H9 (cell line): ENCODE results near the gene COL18A1. TPM values are rescaled to one million over a fixed set of nuclear protein-coding genes. Genes with fewer than 3 reads are reported as not detected.
A peak's percentile ranks its signal among the peaks of the same experiment; 100 is the strongest.

Source experiments
- DNase-seq: peaks from one replicate; pipeline ENCODE4 v3.0.0-alpha.2; 2017
- H2AFZ ChIP-seq: one replicate; pipeline ENCODE4 v1.6.1; 2013; ENCODE audit warnings: mild to moderate bottlenecking, low read length, control low read depth, moderate library complexity
- H2AK5ac ChIP-seq: 2 replicates; pipeline ENCODE4 v1.6.1; 2013; ENCODE audit warnings: low read length, control low read depth, mixed read lengths; ENCODE audit not compliant: insufficient read length
- H2BK120ac ChIP-seq: one replicate; pipeline ENCODE4 v1.6.1; 2013; ENCODE audit warnings: low read depth, mild to moderate bottlenecking, low read length, control low read depth, inconsistent platforms; ENCODE audit not compliant: poor library complexity, severe bottlenecking
- H2BK12ac ChIP-seq: 2 replicates; pipeline ENCODE4 v1.6.1; 2013; ENCODE audit warnings: low read length, control low read depth, mixed read lengths, low read depth; ENCODE audit not compliant: insufficient read length
- H2BK15ac ChIP-seq: 2 replicates; pipeline ENCODE4 v1.6.1; 2013; ENCODE audit warnings: low read depth, low read length, control low read depth
- H2BK20ac ChIP-seq: one replicate; pipeline ENCODE4 v1.6.1; 2013; ENCODE audit warnings: low read depth, mild to moderate bottlenecking, low read length, control low read depth, inconsistent platforms; ENCODE audit not compliant: poor library complexity, severe bottlenecking
- H2BK5ac ChIP-seq: 2 replicates; pipeline ENCODE4 v1.6.1; 2013; ENCODE audit warnings: low read length, control low read depth, mixed read lengths; ENCODE audit not compliant: insufficient read length
- H3K14ac ChIP-seq: 2 replicates; pipeline ENCODE4 v1.6.1; 2013; ENCODE audit warnings: low read length, control low read depth; ENCODE audit not compliant: insufficient read depth
- H3K18ac ChIP-seq: 2 replicates; pipeline ENCODE4 v1.6.1; 2013; ENCODE audit warnings: low read depth, mild to moderate bottlenecking, mixed read lengths, low read length, control low read depth; ENCODE audit not compliant: insufficient read length
- H3K23ac ChIP-seq: 2 replicates; pipeline ENCODE4 v1.6.1; 2013; ENCODE audit warnings: low read length, control low read depth, mixed read lengths, low read depth; ENCODE audit not compliant: insufficient read length
- H3K23me2 ChIP-seq: 2 replicates; pipeline ENCODE4 v1.6.1; 2013; ENCODE audit warnings: low read depth, mild to moderate bottlenecking, mixed read lengths, low read length, control low read depth; ENCODE audit not compliant: insufficient read length, poor library complexity, severe bottlenecking
- H3K27ac ChIP-seq: 2 replicates; pipeline ENCODE4 v1.5.1; 2013; ENCODE audit warnings: low read length, control low read depth, mixed read lengths, low read depth; ENCODE audit not compliant: insufficient read length
- H3K27me3 ChIP-seq: 2 replicates; pipeline ENCODE4 v1.6.1; 2013; ENCODE audit warnings: low read length, control low read depth, inconsistent platforms; ENCODE audit not compliant: insufficient read depth
- H3K4ac ChIP-seq: 2 replicates; pipeline ENCODE4 v1.6.1; 2013; ENCODE audit warnings: low read depth, mild to moderate bottlenecking, control low read depth, inconsistent platforms, low read length, moderate library complexity
- H3K4me1 ChIP-seq: 2 replicates; pipeline ENCODE4 v1.6.1; 2013; ENCODE audit warnings: low read length, control low read depth, inconsistent platforms; ENCODE audit not compliant: insufficient read depth
- H3K4me2 ChIP-seq: 2 replicates; pipeline ENCODE4 v1.6.1; 2013; ENCODE audit warnings: low read length, control low read depth, mixed read lengths; ENCODE audit not compliant: insufficient read length, insufficient read depth
- H3K56ac ChIP-seq: 2 replicates; pipeline ENCODE4 v1.6.1; 2013; ENCODE audit warnings: low read depth, mild to moderate bottlenecking, mixed read lengths, low read length, control low read depth; ENCODE audit not compliant: insufficient read length
- H3K79me1 ChIP-seq: 2 replicates; pipeline ENCODE4 v1.6.1; 2013; ENCODE audit warnings: low read depth, mild to moderate bottlenecking, moderate library complexity, low read length, control low read depth, inconsistent platforms; ENCODE audit not compliant: insufficient read depth, poor library complexity, severe bottlenecking
- H3K79me2 ChIP-seq: 2 replicates; pipeline ENCODE4 v1.6.1; 2013; ENCODE audit warnings: low read length, control low read depth, inconsistent platforms; ENCODE audit not compliant: insufficient read depth
- H3K9ac ChIP-seq: 2 replicates; pipeline ENCODE4 v1.6.1; 2013; ENCODE audit warnings: low read length, control low read depth, mixed read lengths; ENCODE audit not compliant: insufficient read length; ENCODE audit errors: extremely low read depth
- H3K9me3 ChIP-seq: one replicate; pipeline ENCODE4 v1.6.1; 2013; ENCODE audit warnings: low read depth, low read length, inconsistent platforms; ENCODE audit not compliant: control insufficient read depth
- H3T11ph ChIP-seq: one replicate; pipeline ENCODE4 v1.6.1; 2013; ENCODE audit warnings: mild to moderate bottlenecking, low read length, control low read depth, inconsistent platforms
- H4K20me1 ChIP-seq: one replicate; pipeline ENCODE4 v1.6.1; 2013; ENCODE audit not compliant: control insufficient read depth, insufficient read length, insufficient read depth
- H4K5ac ChIP-seq: 2 replicates; pipeline ENCODE4 v1.6.1; 2013; ENCODE audit warnings: low read depth, mild to moderate bottlenecking, mixed read lengths, low read length, control low read depth; ENCODE audit not compliant: insufficient read length
- H4K8ac ChIP-seq: replicated peaks from 2 replicates; pipeline ENCODE4 v1.6.1; 2013; ENCODE audit warnings: low read length, control low read depth, mixed read lengths, low read depth; ENCODE audit not compliant: insufficient read length
- H4K91ac ChIP-seq: 2 replicates; pipeline ENCODE4 v1.6.1; 2013; ENCODE audit warnings: low read depth, mild to moderate bottlenecking, moderate library complexity, mixed read lengths, low read length, control low read depth; ENCODE audit not compliant: insufficient read length
- H3K27ac Mint-ChIP-seq, 3 experiments: 2 replicates in 2 of 3; 3 replicates in 1 of 3; pipeline ENCODE4 v1.8.0; 2020 to 2021; ENCODE audit warnings: mixed read lengths in 3 of 3, mild to moderate bottlenecking in 1 of 3, moderate library complexity in 1 of 3
- H3K27me3 Mint-ChIP-seq: 2 replicates; pipeline ENCODE4 v1.8.0; 2021; ENCODE audit warnings: low read depth, mild to moderate bottlenecking, moderate library complexity, mixed read lengths
- H3K36me3 Mint-ChIP-seq, 3 experiments: 2 replicates in 2 of 3; 3 replicates in 1 of 3; pipeline ENCODE4 v1.8.0; 2020 to 2021; ENCODE audit warnings: low read depth in 3 of 3, mixed read lengths in 3 of 3; ENCODE audit not compliant: insufficient read depth in 1 of 3
- H3K4me1 Mint-ChIP-seq, 2 experiments: 2 replicates each; pipeline ENCODE4 v1.8.0; 2020; ENCODE audit warnings: mixed read lengths in 2 of 2
- H3K4me3 Mint-ChIP-seq, 2 experiments: 2 replicates in 1 of 2; 3 replicates in 1 of 2; pipeline ENCODE4 v1.8.0; 2020 to 2021; ENCODE audit warnings: mild to moderate bottlenecking in 2 of 2, mixed read lengths in 2 of 2, moderate library complexity in 1 of 2
- H3K9me3 Mint-ChIP-seq, 2 experiments: 2 replicates in 1 of 2; 3 replicates in 1 of 2; pipeline ENCODE4 v1.8.0; 2020; ENCODE audit warnings: mild to moderate bottlenecking in 2 of 2, mixed read lengths in 2 of 2, moderate library complexity in 1 of 2
- WGBS: extraction: QIAGEN DNeasy Blood & Tissue Kit; methylation state at CpG from one replicate; pipeline ENCODE4 v1.1.7; 2013; ENCODE audit warnings: missing lambda C conversion rate, low lambda C conversion rate, mixed read lengths; ENCODE audit not compliant: insufficient read length; ENCODE audit errors: extremely low coverage; 5-methylcytosine and 5-hydroxymethylcytosine counted together
- total RNA-seq: library from RNA; stranded (reverse); gene quantifications from 2 replicates; pipeline ENCODE4 v1.2.1, GENCODE V29; 2021
- TF ChIP-seq, protein P1 (sequence below): fragments of 200-600 bp; sonication (generic); conservative IDR thresholded peaks from 3 replicates; pipeline ENCODE4 v1.8.0; 2021; ENCODE audit warnings: antibody characterized with exemption, mild to moderate bottlenecking

COL18A1 gene
- total RNA-seq, 1 experiment from 2014 or later, result 232 TPM

DNA sequence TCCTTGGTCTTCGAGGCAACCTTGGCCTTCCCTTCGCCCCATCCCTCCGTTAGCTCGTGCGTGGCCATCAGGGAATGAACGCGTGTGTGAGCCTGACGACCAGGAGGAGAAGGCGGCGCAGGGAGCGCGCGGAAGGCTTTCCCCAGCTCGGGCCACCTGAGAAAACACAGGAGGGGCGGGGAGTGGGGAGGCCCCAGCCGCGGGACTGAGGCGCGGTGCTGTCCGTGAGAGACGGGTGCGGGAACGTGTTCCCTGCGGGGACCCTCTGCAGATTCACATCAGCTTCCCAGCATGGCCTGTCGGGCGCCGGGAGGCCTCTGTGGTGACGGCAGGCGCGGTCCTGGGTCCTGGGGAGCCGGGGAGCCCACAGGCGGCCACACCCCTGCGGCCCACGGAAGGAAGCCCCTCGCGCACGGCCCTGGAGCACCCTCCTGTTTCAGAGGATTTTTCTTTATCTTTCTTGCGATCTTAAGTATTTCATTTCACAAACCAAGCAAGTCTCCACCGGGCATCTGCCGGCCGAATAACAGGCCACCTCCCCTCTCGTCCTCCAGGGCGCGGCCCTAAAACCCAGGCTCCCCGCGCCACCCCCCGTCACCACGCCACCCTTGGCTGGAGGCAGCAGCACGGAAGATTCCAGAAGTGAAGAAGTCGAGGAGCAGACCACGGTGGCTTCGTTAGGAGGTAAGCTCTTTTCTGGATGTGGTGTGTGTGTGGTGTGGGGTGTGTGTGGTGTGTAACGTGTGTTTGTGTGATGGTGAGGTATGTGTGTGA, 71.0 kb downstream of the COL18A1 start:
- Histone ChIP-seq H3K23me2 (no peaks in the 10 kb centered on the region), H3K9ac (no peak overlapping the region), H2BK20ac (no peak overlapping the region), H4K5ac (no peak overlapping the region), H4K91ac (no peak overlapping the region), H3K56ac (no peak overlapping the region), H2BK120ac (no peak overlapping the region), H3K23ac (no peak overlapping the region), H3K4ac (no peak overlapping the region), H2BK5ac (no peak overlapping the region), H3T11ph (no peak overlapping the region), H4K20me1 (no peaks in the 10 kb centered on the region), H2BK12ac (no peak overlapping the region), H3K9me3 (no peaks in the 10 kb centered on the region), H3K18ac (no peak overlapping the region), H2AK5ac (no peak overlapping the region), H2AFZ (no peak overlapping the region), H4K8ac (no peak overlapping the region), H3K79me1 (peaks cover 7% of the 10 kb centered on the region), H3K14ac (no peak overlapping the region), H3K4me2 (no peak overlapping the region), H2BK15ac (no peak overlapping the region), H3K27me3 (no peaks in the 10 kb centered on the region), H3K79me2 (no peaks in the 10 kb centered on the region; the same call in 1 of the 2 replicates), H3K4me1 (no peaks in the 10 kb centered on the region), H3K27ac (no peak overlapping the region)
- H3K4me1 Mint-ChIP-seq, result peaks cover 6 to 7% of the 10 kb centered on the region in 2 experiments; a peak in 3 of 4 replicates
- 100% methylated on average over 1 of the region's 53 CpGs for WGBS
- peak overlapping the region in 2 of 3 experiments; percentile 10 to 53; a peak in 2 of 7 replicates for H3K27ac Mint-ChIP-seq
- TF ChIP-seq, protein P1, sequence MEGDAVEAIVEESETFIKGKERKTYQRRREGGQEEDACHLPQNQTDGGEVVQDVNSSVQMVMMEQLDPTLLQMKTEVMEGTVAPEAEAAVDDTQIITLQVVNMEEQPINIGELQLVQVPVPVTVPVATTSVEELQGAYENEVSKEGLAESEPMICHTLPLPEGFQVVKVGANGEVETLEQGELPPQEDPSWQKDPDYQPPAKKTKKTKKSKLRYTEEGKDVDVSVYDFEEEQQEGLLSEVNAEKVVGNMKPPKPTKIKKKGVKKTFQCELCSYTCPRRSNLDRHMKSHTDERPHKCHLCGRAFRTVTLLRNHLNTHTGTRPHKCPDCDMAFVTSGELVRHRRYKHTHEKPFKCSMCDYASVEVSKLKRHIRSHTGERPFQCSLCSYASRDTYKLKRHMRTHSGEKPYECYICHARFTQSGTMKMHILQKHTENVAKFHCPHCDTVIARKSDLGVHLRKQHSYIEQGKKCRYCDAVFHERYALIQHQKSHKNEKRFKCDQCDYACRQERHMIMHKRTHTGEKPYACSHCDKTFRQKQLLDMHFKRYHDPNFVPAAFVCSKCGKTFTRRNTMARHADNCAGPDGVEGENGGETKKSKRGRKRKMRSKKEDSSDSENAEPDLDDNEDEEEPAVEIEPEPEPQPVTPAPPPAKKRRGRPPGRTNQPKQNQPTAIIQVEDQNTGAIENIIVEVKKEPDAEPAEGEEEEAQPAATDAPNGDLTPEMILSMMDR, result no peak
- no peak overlapping the region for H3K4me3 Mint-ChIP-seq
- peaks cover 28 to 63% (median 38%) of the 10 kb centered on the region in 3 experiments; a peak in 6 of 7 replicates for H3K36me3 Mint-ChIP-seq
- DNase-seq, result no peak
- no peaks in the 10 kb centered on the region; the same call in 1 of the 2 replicates for H3K27me3 Mint-ChIP-seq
- peaks cover 0 to 2% of the 10 kb centered on the region in 2 experiments; a peak in 2 of 5 replicates for H3K9me3 Mint-ChIP-seq
